K562 (cell line): Measurements from ENCODE around the gene NPAS1.

Source experiments
- EGR1 ChIP-seq: fragments of 450-650 bp; conservative IDR thresholded peaks from 2 replicates; pipeline ENCODE4 v1.6.1; 2017; ENCODE audit warnings: mild to moderate bottlenecking
- JUN ChIP-seq, 2 experiments: sonication (generic) in 1 of 2; formaldehyde crosslinking in 1 of 2; IDR thresholded peaks; 2 replicates each; pipeline versions ENCODE4 v1.6.1 to v1.8.0; 2012 to 2022; ENCODE audit warnings: borderline replicate concordance in 2 of 2, mild to moderate bottlenecking in 2 of 2, improper control_type of control experiment in 1 of 2, low read depth in 1 of 2, low read length in 1 of 2, missing genetic modification reagents in 1 of 2
- SREBF1 ChIP-seq: fragments of 150-350 bp; IDR thresholded peaks from 2 replicates; pipeline ENCODE4 v1.6.1; 2014; ENCODE audit warnings: antibody characterized with exemption, low read depth, low read length, borderline replicate concordance
- TF ChIP-seq, protein P1 (sequence below): fragments of 450-650 bp; formaldehyde crosslinking; IDR thresholded peaks from 2 replicates; pipeline ENCODE4 v1.4.0; 2022; ENCODE audit warnings: missing genetic modification characterization

- TF ChIP-seq, protein P1, sequence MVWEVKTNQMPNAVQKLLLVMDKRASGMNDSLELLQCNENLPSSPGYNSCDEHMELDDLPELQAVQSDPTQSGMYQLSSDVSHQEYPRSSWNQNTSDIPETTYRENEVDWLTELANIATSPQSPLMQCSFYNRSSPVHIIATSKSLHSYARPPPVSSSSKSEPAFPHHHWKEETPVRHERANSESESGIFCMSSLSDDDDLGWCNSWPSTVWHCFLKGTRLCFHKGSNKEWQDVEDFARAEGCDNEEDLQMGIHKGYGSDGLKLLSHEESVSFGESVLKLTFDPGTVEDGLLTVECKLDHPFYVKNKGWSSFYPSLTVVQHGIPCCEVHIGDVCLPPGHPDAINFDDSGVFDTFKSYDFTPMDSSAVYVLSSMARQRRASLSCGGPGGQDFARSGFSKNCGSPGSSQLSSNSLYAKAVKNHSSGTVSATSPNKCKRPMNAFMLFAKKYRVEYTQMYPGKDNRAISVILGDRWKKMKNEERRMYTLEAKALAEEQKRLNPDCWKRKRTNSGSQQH (CRISPR knock-in tag) = no peak
- TF ChIP-seq EGR1 (peak; percentile 100), JUN (IDR thresholded peaks at IDR 0.05; ENCODE audit: borderline replicate concordance, low read depth, low read length) (0 out of 2 replicates have a peak, but pooled peaks have one; percentile 4), JUN (CRISPR knock-in tag; IDR thresholded peaks at IDR 0.05; ENCODE audit: borderline replicate concordance) (no peak), SREBF1 (no peak)
Measured at GRCh38 chr19:47035127-47036096, 15.8 kb downstream of the NPAS1 start.
